H1 (cell line): ENCODE data around the gene PPY.

Experiments used
- CEBPB ChIP-seq: IDR thresholded peaks from 2 replicates; pipeline ENCODE4 v1.6.1; 2012; ENCODE audit warnings: low read depth, low read length
- CHD7 ChIP-seq: fragments of 300-600 bp; sonication (generic); IDR thresholded peaks from 2 replicates; pipeline ENCODE4 v1.7.1; 2012; ENCODE audit warnings: low read length, moderate library complexity, mild to moderate bottlenecking, inconsistent platforms; ENCODE audit not compliant: insufficient replicate concordance
- CTCF ChIP-seq, 3 experiments: IDR thresholded peaks; 1 replicate in 2 of 3; 2 replicates in 1 of 3; pipeline versions ENCODE4 v1.5.1 to v1.6.1; 2011; ENCODE audit warnings: low read length in 3 of 3, mild to moderate bottlenecking in 3 of 3, inconsistent platforms in 2 of 3, low read depth in 1 of 3, moderate library complexity in 1 of 3; ENCODE audit not compliant: insufficient read depth in 1 of 3; ENCODE audit errors: control extremely low read depth in 1 of 3
- EZH2 ChIP-seq: fragments of 200-600 bp; sonication (generic); IDR thresholded peaks from 2 replicates; pipeline ENCODE4 v1.7.1; 2012; ENCODE audit warnings: low read depth, mild to moderate bottlenecking, moderate library complexity, low read length, inconsistent platforms; ENCODE audit not compliant: severe bottlenecking
- FOSL1 ChIP-seq: IDR thresholded peaks from 2 replicates; pipeline ENCODE4 v1.6.1; 2011; ENCODE audit warnings: mild to moderate bottlenecking, low read depth, low read length, moderate library complexity; ENCODE audit not compliant: insufficient read depth
- JUND ChIP-seq: IDR thresholded peaks from 2 replicates; pipeline ENCODE4 v1.6.1; 2011; ENCODE audit warnings: mild to moderate bottlenecking, improper control_type of control experiment, low read length
- POLR2A ChIP-seq, 2 experiments: IDR thresholded peaks; 1 replicate in 1 of 2; 2 replicates in 1 of 2; pipeline ENCODE4 v1.6.1; 2011; ENCODE audit warnings: low read depth in 2 of 2, low read length in 2 of 2, mild to moderate bottlenecking in 2 of 2; ENCODE audit errors: control extremely low read depth in 1 of 2
- POLR2AphosphoS5 ChIP-seq: IDR thresholded peaks from 2 replicates; pipeline ENCODE4 v1.6.1; 2011; ENCODE audit warnings: low read depth, low read length
- USF2 ChIP-seq: IDR thresholded peaks from 2 replicates; pipeline ENCODE4 v1.6.1; 2011; ENCODE audit warnings: low read length, improper control_type of control experiment
- YY1 ChIP-seq: IDR thresholded peaks from 2 replicates; pipeline ENCODE4 v1.6.1; 2011; ENCODE audit warnings: low read depth, mild to moderate bottlenecking, low read length

GRCh38 chr17:43927060-43927864, 15.0 kb downstream of the PPY start:
- TF ChIP-seq FOSL1 = no peak
- TF ChIP-seq YY1 = no peak
- no peak for TF ChIP-seq POLR2AphosphoS5
- TF ChIP-seq USF2 = no peak
- TF ChIP-seq POLR2A (IDR thresholded peaks at IDR 0.05; ENCODE audit: control extremely low read depth in 1 of 2, low read depth in 2 of 2, low read length in 2 of 2) = no peak
- TF ChIP-seq CTCF (IDR thresholded peaks at IDR 0.05; ENCODE audit: control extremely low read depth in 1 of 3, insufficient read depth in 1 of 3, low read depth in 1 of 3, low read length in 3 of 3) = no peak
- no peak for TF ChIP-seq CHD7
- TF ChIP-seq JUND = no peak
- TF ChIP-seq CEBPB = no peak
- TF ChIP-seq EZH2 = no peak
